ENCODE results near the gene LAMC1. TPM values are rescaled to one million over a fixed set of nuclear protein-coding genes. Genes with fewer than 3 reads are reported as not detected.

LAMC1 gene
- total and polyA plus RNA-seq, 2 donors (not counting 1 experiment from before 2014, with no cell fraction given), result 408 to 604 TPM

DNA sequence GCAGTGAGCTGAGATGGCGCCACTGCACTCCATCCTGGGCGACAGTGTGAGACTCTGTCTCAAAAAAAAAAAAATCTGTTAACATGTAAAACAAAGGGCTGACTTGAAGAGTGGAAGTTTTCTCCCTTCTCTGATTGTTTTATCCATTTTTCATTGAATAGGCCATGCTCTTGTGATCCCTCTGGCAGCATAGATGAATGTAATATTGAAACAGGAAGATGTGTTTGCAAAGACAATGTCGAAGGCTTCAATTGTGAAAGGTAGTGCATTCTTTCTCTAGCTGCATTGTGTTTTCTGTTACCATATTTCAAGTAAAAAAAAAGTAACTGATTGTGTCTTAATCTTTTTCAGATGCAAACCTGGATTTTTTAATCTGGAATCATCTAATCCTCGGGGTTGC is 93.2 kb downstream of the LAMC1 start:
- peaks cover 9% of the 10 kb centered on the region for H3K79me2 ChIP-seq (ENCODE audit: control insufficient read depth, insufficient read depth, low read length)
- no peak overlapping the region for H3K9ac ChIP-seq (ENCODE audit: insufficient read depth, low read length)
- H3K4me1 ChIP-seq (ENCODE audit: control insufficient read depth, extremely low read depth, insufficient read depth, low read length), result no peaks in the 10 kb centered on the region
- H4K20me1 ChIP-seq (ENCODE audit: control insufficient read depth, extremely low read depth, insufficient read depth, low read length), result no peaks in the 10 kb centered on the region
- no peak overlapping the region for H3K4me3 ChIP-seq (replicated peaks in 1 of 4; ENCODE audit: control extremely low read depth in 1 of 4, insufficient read depth in 1 of 4, low read depth in 3 of 4, low read length in 4 of 4)
- no peak overlapping the region for H2AFZ ChIP-seq (ENCODE audit: low read length)
- peaks cover 12% of the 10 kb centered on the region for H3K36me3 ChIP-seq (ENCODE audit: control insufficient read depth, insufficient read depth, low read length)
- no peak for DNase-seq (ENCODE audit: low read depth in 2 of 2)
- TF ChIP-seq, protein P1, sequence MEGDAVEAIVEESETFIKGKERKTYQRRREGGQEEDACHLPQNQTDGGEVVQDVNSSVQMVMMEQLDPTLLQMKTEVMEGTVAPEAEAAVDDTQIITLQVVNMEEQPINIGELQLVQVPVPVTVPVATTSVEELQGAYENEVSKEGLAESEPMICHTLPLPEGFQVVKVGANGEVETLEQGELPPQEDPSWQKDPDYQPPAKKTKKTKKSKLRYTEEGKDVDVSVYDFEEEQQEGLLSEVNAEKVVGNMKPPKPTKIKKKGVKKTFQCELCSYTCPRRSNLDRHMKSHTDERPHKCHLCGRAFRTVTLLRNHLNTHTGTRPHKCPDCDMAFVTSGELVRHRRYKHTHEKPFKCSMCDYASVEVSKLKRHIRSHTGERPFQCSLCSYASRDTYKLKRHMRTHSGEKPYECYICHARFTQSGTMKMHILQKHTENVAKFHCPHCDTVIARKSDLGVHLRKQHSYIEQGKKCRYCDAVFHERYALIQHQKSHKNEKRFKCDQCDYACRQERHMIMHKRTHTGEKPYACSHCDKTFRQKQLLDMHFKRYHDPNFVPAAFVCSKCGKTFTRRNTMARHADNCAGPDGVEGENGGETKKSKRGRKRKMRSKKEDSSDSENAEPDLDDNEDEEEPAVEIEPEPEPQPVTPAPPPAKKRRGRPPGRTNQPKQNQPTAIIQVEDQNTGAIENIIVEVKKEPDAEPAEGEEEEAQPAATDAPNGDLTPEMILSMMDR (conservative IDR thresholded peaks at IDR 0.05 in 1 of 2, IDR thresholded peaks at IDR 0.05 in 1 of 2; ENCODE audit: low read depth in 1 of 2, low read length in 2 of 2), result no peak
- TF ChIP-seq EZH2 (IDR thresholded peaks at IDR 0.05; ENCODE audit: low read length, missing control alignments), result no peak
- H3K27me3 ChIP-seq (ENCODE audit: control insufficient read depth, insufficient read depth, low read length), result no peaks in the 10 kb centered on the region
- H3K9me3 ChIP-seq (ENCODE audit: control insufficient read depth, insufficient read depth, low read depth, low read length), result no peaks in the 10 kb centered on the region
- no peak overlapping the region for H3K27ac ChIP-seq (ENCODE audit: insufficient read depth, low read length)
- no peak overlapping the region for H3K4me2 ChIP-seq (ENCODE audit: extremely low read depth, insufficient read depth, low read length)

DNA sequence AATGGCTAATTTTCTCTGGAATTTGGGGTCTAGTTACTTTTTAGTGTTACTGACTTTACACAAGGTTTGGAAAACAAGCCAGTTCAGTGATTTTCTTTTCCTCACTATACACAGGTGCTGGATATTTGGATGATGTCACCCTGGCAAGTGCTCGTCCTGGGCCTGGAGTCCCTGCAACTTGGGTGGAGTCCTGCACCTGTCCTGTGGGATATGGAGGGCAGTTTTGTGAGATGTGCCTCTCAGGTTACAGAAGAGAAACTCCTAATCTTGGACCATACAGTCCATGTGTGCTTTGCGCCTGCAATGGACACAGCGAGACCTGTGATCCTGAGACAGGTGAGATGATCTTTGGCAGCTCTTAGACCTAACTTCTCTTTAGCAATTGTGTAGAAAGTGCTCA is 98.4 kb downstream of the LAMC1 start:
- Histone ChIP-seq H3K4me1 (ENCODE audit: control insufficient read depth, extremely low read depth, insufficient read depth, low read length) (no peaks in the 10 kb centered on the region), H3K9ac (ENCODE audit: insufficient read depth, low read length) (no peak overlapping the region), H3K27ac (ENCODE audit: insufficient read depth, low read length) (no peak overlapping the region), H3K27me3 (ENCODE audit: control insufficient read depth, insufficient read depth, low read length) (no peaks in the 10 kb centered on the region), H2AFZ (ENCODE audit: low read length) (no peak overlapping the region), H3K4me3 (replicated peaks in 1 of 4; ENCODE audit: control extremely low read depth in 1 of 4, insufficient read depth in 1 of 4, low read depth in 3 of 4, low read length in 4 of 4) (no peak overlapping the region), H3K79me2 (ENCODE audit: control insufficient read depth, insufficient read depth, low read length) (no peaks in the 10 kb centered on the region), H3K4me2 (ENCODE audit: extremely low read depth, insufficient read depth, low read length) (no peak overlapping the region), H3K9me3 (ENCODE audit: control insufficient read depth, insufficient read depth, low read depth, low read length) (no peaks in the 10 kb centered on the region), H3K36me3 (ENCODE audit: control insufficient read depth, insufficient read depth, low read length) (peaks cover 27% of the 10 kb centered on the region), H4K20me1 (ENCODE audit: control insufficient read depth, extremely low read depth, insufficient read depth, low read length) (no peaks in the 10 kb centered on the region)
- no peak for DNase-seq (ENCODE audit: low read depth in 2 of 2)
- TF ChIP-seq, protein P1 (conservative IDR thresholded peaks at IDR 0.05 in 1 of 2, IDR thresholded peaks at IDR 0.05 in 1 of 2; ENCODE audit: low read depth in 1 of 2, low read length in 2 of 2), result no peak
- no peak for TF ChIP-seq EZH2 (IDR thresholded peaks at IDR 0.05; ENCODE audit: low read length, missing control alignments)

DNA sequence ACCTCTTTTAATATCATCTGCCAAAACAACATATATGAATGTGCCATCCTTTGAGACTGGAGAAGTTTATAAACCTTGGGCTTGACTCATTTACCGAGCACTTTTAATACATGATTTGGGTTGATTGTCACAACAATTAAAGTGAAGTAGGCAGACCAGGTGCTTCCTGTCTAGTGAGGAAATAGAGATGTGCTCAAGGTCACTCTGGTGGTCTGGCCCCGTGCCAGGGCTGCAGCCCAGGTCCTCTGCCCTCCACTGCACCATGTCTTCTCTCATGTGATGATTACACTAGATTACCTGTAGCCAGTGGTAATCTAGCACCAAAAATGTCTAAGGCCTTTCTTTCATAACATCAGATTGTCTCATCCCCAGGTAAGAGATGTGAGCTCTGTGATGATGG is 101.0 kb downstream of the LAMC1 start:
- H3K9ac ChIP-seq (ENCODE audit: insufficient read depth, low read length), result no peak overlapping the region
- no peak overlapping the region for H3K4me2 ChIP-seq (ENCODE audit: extremely low read depth, insufficient read depth, low read length)
- no peak for TF ChIP-seq EZH2 (IDR thresholded peaks at IDR 0.05; ENCODE audit: low read length, missing control alignments)
- TF ChIP-seq, protein P1 (conservative IDR thresholded peaks at IDR 0.05 in 1 of 2, IDR thresholded peaks at IDR 0.05 in 1 of 2; ENCODE audit: low read depth in 1 of 2, low read length in 2 of 2), result no peak
- H4K20me1 ChIP-seq (ENCODE audit: control insufficient read depth, extremely low read depth, insufficient read depth, low read length), result peaks cover 2% of the 10 kb centered on the region
- H2AFZ ChIP-seq (ENCODE audit: low read length), result no peak overlapping the region
- no peak overlapping the region for H3K27ac ChIP-seq (ENCODE audit: insufficient read depth, low read length)
- H3K27me3 ChIP-seq (ENCODE audit: control insufficient read depth, insufficient read depth, low read length), result no peaks in the 10 kb centered on the region
- H3K9me3 ChIP-seq (ENCODE audit: control insufficient read depth, insufficient read depth, low read depth, low read length), result no peaks in the 10 kb centered on the region
- H3K79me2 ChIP-seq (ENCODE audit: control insufficient read depth, insufficient read depth, low read length), result no peaks in the 10 kb centered on the region
- peaks cover 26% of the 10 kb centered on the region for H3K36me3 ChIP-seq (ENCODE audit: control insufficient read depth, insufficient read depth, low read length)
- DNase-seq (ENCODE audit: low read depth in 2 of 2), result no peak
- H3K4me1 ChIP-seq (ENCODE audit: control insufficient read depth, extremely low read depth, insufficient read depth, low read length), result peaks cover 3% of the 10 kb centered on the region
- H3K4me3 ChIP-seq (replicated peaks in 1 of 4; ENCODE audit: control extremely low read depth in 1 of 4, insufficient read depth in 1 of 4, low read depth in 3 of 4, low read length in 4 of 4), result no peak overlapping the region

Measured in fibroblast of lung (primary cell).